Upper lobe of right lung (tissue), 1 donor: ENCODE results near the gene SLC18A3. TPM values are rescaled to one million over a fixed set of nuclear protein-coding genes. Genes with fewer than 3 reads are reported as not detected.

Source experiments
- ATAC-seq: fragments of 200-7000 bp; cut with Tn5 transposase; one replicate; pipeline ENCODE4 v1.9.1; 2020; ENCODE audit warnings: mild to moderate bottlenecking, moderate library complexity
- DNase-seq: peaks from one replicate; pipeline ENCODE4 v3.0.0-alpha.2; 2020
- H3K27ac ChIP-seq: fragments of 200-600 bp; one replicate; pipeline ENCODE4 v1.8.0; 2022
- H3K27me3 ChIP-seq: fragments of 200-600 bp; one replicate; pipeline ENCODE4 v1.8.0; 2022; ENCODE audit warnings: mild to moderate bottlenecking
- H3K36me3 ChIP-seq: fragments of 200-600 bp; one replicate; pipeline ENCODE4 v1.8.0; 2022
- H3K4me1 ChIP-seq: fragments of 200-600 bp; one replicate; pipeline ENCODE4 v1.8.0; 2022
- H3K4me3 ChIP-seq: fragments of 200-600 bp; one replicate; pipeline ENCODE4 v1.8.0; 2022; ENCODE audit warnings: mild to moderate bottlenecking
- H3K9me3 ChIP-seq: fragments of 200-600 bp; one replicate; pipeline ENCODE4 v1.8.0; 2022
- CTCF ChIP-seq: fragments of 200-600 bp; IDR thresholded peaks from one replicate; pipeline ENCODE4 v1.8.0; 2022; ENCODE audit warnings: antibody characterized with exemption
- intact Hi-C: fragments of 100-400 bp; cut with DNase I; formaldehyde crosslinking; loops from one replicate; pipeline ENCODE4 v1.11.0; 2022
- total RNA-seq: library from RNA; stranded (reverse); fragmentation: NEBNext Ultra II Directional; extraction: Animal tissue kit (Norgen Biotek cat#: 25700); gene quantifications from one replicate; pipeline ENCODE4 v1.2.1, GENCODE V29; 2021
- donor health status: DM: no; HTN: yes; CAD: no; lungs with severe emphysema.

Gene SLC18A3
- total RNA-seq, 1 donor from 2014 or later = not detected

GRCh38 chr10:49632406-49633317 lies 22.6 kb downstream of the SLC18A3 start:
- Histone ChIP-seq H3K4me3 (no peak overlapping the region), H3K36me3 (no peaks in the 10 kb centered on the region), H3K27me3 (no peaks in the 10 kb centered on the region), H3K27ac (no peak overlapping the region), H3K9me3 (no peaks in the 10 kb centered on the region), H3K4me1 (no peaks in the 10 kb centered on the region)
- ATAC-seq (peak; percentile 25), DNase-seq (peak; percentile 43)
- intact Hi-C loops = no loop called here
- TF ChIP-seq CTCF = no peak

GRCh38 chr10:49633327-49634068 lies 23.4 kb downstream of the SLC18A3 start:
- intact Hi-C loops = no loop called here
- DNase-seq = peak; percentile 39
- ATAC-seq = no peak
- Histone ChIP-seq H3K4me3 (no peak overlapping the region), H3K27me3 (no peaks in the 10 kb centered on the region), H3K36me3 (no peaks in the 10 kb centered on the region), H3K27ac (no peak overlapping the region), H3K9me3 (no peaks in the 10 kb centered on the region), H3K4me1 (no peaks in the 10 kb centered on the region)
- TF ChIP-seq CTCF = no peak

- DNase-seq = peak; percentile 38
- H3K27ac ChIP-seq = no peak overlapping the region
- intact Hi-C loops = no loop called here
- no peaks in the 10 kb centered on the region for H3K4me1 ChIP-seq
- no peaks in the 10 kb centered on the region for H3K9me3 ChIP-seq
- ATAC-seq = no peak
- H3K27me3 ChIP-seq = no peaks in the 10 kb centered on the region
- no peak for TF ChIP-seq CTCF
- H3K4me3 ChIP-seq = no peak overlapping the region
- H3K36me3 ChIP-seq = no peaks in the 10 kb centered on the region
Measured at GRCh38 chr10:49634069-49634660, 24.1 kb downstream of the SLC18A3 start.

- Histone ChIP-seq H3K4me3 (no peak overlapping the region), H3K36me3 (no peaks in the 10 kb centered on the region), H3K27ac (no peak overlapping the region), H3K27me3 (peaks cover 10% of the 10 kb centered on the region), H3K4me1 (no peaks in the 10 kb centered on the region), H3K9me3 (no peaks in the 10 kb centered on the region)
- TF ChIP-seq CTCF = no peak
- intact Hi-C loops = no loop called here
- DNase-seq (no peak), ATAC-seq (no peak)
Measured at GRCh38 chr10:49642311-49642710, 32.2 kb downstream of the SLC18A3 start.

- no peak overlapping the region for H3K4me3 ChIP-seq
- H3K36me3 ChIP-seq = no peaks in the 10 kb centered on the region
- no peak overlapping the region for H3K27ac ChIP-seq
- H3K27me3 ChIP-seq = peaks cover 10% of the 10 kb centered on the region
- no peak for DNase-seq
- intact Hi-C loops = no loop called here
- no peak for TF ChIP-seq CTCF
- H3K9me3 ChIP-seq = no peaks in the 10 kb centered on the region
- no peaks in the 10 kb centered on the region for H3K4me1 ChIP-seq
- ATAC-seq = no peak
Measured at GRCh38 chr10:49643241-49644034, 33.3 kb downstream of the SLC18A3 start.
